ENCODE measurements around the gene PSEN2.

PSEN2 gene

GRCh38 chr1:226945106-226945857 lies 74.9 kb downstream of the PSEN2 start:
- TF ChIP-seq L3MBTL2 (conservative IDR thresholded peaks at IDR 0.05), result no peak
- DNase-seq (ENCODE audit: extremely low spot score), result no peak
- CTCF ChIA-PET, result interaction anchor here (0.7 kb wide), 1 partner anchor 29 kb away, joined by 4 read pairs; no protein-coding TSS in a partner anchor
- POLR2A ChIA-PET, result no interaction called here
